ENCODE results near the gene TMEM14A.

GRCh38 chr6:52641388-52641787, 29.5 kb upstream of the TMEM14A start:
- TF ChIP-seq, protein P1, sequence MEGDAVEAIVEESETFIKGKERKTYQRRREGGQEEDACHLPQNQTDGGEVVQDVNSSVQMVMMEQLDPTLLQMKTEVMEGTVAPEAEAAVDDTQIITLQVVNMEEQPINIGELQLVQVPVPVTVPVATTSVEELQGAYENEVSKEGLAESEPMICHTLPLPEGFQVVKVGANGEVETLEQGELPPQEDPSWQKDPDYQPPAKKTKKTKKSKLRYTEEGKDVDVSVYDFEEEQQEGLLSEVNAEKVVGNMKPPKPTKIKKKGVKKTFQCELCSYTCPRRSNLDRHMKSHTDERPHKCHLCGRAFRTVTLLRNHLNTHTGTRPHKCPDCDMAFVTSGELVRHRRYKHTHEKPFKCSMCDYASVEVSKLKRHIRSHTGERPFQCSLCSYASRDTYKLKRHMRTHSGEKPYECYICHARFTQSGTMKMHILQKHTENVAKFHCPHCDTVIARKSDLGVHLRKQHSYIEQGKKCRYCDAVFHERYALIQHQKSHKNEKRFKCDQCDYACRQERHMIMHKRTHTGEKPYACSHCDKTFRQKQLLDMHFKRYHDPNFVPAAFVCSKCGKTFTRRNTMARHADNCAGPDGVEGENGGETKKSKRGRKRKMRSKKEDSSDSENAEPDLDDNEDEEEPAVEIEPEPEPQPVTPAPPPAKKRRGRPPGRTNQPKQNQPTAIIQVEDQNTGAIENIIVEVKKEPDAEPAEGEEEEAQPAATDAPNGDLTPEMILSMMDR (IDR thresholded peaks at IDR 0.05) = no peak
- TF ChIP-seq POLR2A (IDR thresholded peaks at IDR 0.05) = no peak

All from testis (tissue), 2 donors.